ENCODE results near the gene SNRNP25. TPM values are rescaled to one million over a fixed set of nuclear protein-coding genes. Genes with fewer than 3 reads are reported as not detected.
A peak's percentile ranks its signal among the peaks of the same experiment; 100 is the strongest.

Gene SNRNP25
- total RNA-seq, 3 donors from 2014 or later = 18.8 to 24.9 (median 20.6) TPM

GRCh38 chr16:84718-85406 lies 31.2 kb downstream of the SNRNP25 start:
- TF ChIP-seq CTCF (IDR thresholded peaks at IDR 0.05) = no peak
- DNase-seq (peak in 1 of 3 donors; percentile 75), ATAC-seq (peak; percentile 71)
- no peak overlapping the region for H3K4me3 ChIP-seq
- no peaks in the 10 kb centered on the region for H3K36me3 ChIP-seq (ENCODE audit: low read depth)
- peaks cover 11% of the 10 kb centered on the region for H3K4me1 ChIP-seq (ENCODE audit: low read depth)
- intact Hi-C loops (cut with DNase I, micrococcal nuclease) = no loop called here
- H3K9me3 ChIP-seq = no peaks in the 10 kb centered on the region

GRCh38 chr16:85407-85782 lies 31.8 kb downstream of the SNRNP25 start:
- H3K4me1 ChIP-seq (ENCODE audit: low read depth) = peaks cover 11% of the 10 kb centered on the region
- H3K36me3 ChIP-seq (ENCODE audit: low read depth) = no peaks in the 10 kb centered on the region
- H3K4me3 ChIP-seq = no peak overlapping the region
- no peaks in the 10 kb centered on the region for H3K9me3 ChIP-seq
- intact Hi-C loops (cut with DNase I, micrococcal nuclease) = no loop called here
- no peak for DNase-seq
- TF ChIP-seq CTCF (IDR thresholded peaks at IDR 0.05) = no peak
- no peak for ATAC-seq

- DNase-seq = no peak
- H3K4me3 ChIP-seq = no peak overlapping the region
Measured at GRCh38 chr16:85865-86264, 32.2 kb downstream of the SNRNP25 start.

GRCh38 chr16:86483-86952 lies 32.9 kb downstream of the SNRNP25 start:
- intact Hi-C loops (cut with DNase I, micrococcal nuclease) = no loop called here
- ATAC-seq = no peak

More at GRCh38 chr16:85865-86264, 32.2 kb downstream of the SNRNP25 start:
- Histone ChIP-seq H3K9me3 (no peaks in the 10 kb centered on the region), H3K36me3 (ENCODE audit: low read depth) (no peaks in the 10 kb centered on the region), H3K4me1 (ENCODE audit: low read depth) (peaks cover 11% of the 10 kb centered on the region)
- intact Hi-C loops (cut with DNase I, micrococcal nuclease) = no loop called here
- TF ChIP-seq CTCF (IDR thresholded peaks at IDR 0.05) = no peak
- ATAC-seq = no peak

GRCh38 chr16:88613-89012 lies 35.0 kb downstream of the SNRNP25 start:
- TF ChIP-seq CTCF (IDR thresholded peaks at IDR 0.05) = no peak
- H3K9me3 ChIP-seq = no peaks in the 10 kb centered on the region
- peaks cover 11% of the 10 kb centered on the region for H3K4me1 ChIP-seq (ENCODE audit: low read depth)
- ATAC-seq = no peak
- H3K36me3 ChIP-seq (ENCODE audit: low read depth) = no peaks in the 10 kb centered on the region
- DNase-seq = peak in 1 of 3 donors; percentile 25
- intact Hi-C loops (cut with DNase I, micrococcal nuclease) = no loop called here
- H3K4me3 ChIP-seq = no peak overlapping the region

More at GRCh38 chr16:86483-86952, 32.9 kb downstream of the SNRNP25 start:
- no peak for DNase-seq
- Histone ChIP-seq H3K4me3 (no peak overlapping the region), H3K36me3 (ENCODE audit: low read depth) (no peaks in the 10 kb centered on the region), H3K4me1 (ENCODE audit: low read depth) (peaks cover 11% of the 10 kb centered on the region), H3K9me3 (no peaks in the 10 kb centered on the region)
- TF ChIP-seq CTCF (IDR thresholded peaks at IDR 0.05) = no peak
